Esophagus squamous epithelium (tissue), 4 donors: ENCODE data around the gene ODF2L.

ENCODE experiments used
- POLR2A ChIP-seq, 4 donors: fragments of 450-650 bp; IDR thresholded peaks; one replicate each; pipeline ENCODE4 v1.6.1; 2017; ENCODE audit warnings: antibody characterized with exemption in 4 of 4, mild to moderate bottlenecking in 4 of 4, moderate library complexity in 3 of 4
- TF ChIP-seq, protein P1 (sequence below), 6 experiments: fragments of 450-650 bp in 4 of 6; fragments of 200-600 bp in 2 of 6; sonication (generic) in 2 of 6; IDR thresholded peaks; one replicate each; pipeline ENCODE4 v1.5.1; 2016 to 2019; ENCODE audit warnings: antibody characterized with exemption in 6 of 6, mild to moderate bottlenecking in 4 of 6, moderate library complexity in 4 of 6

DNA sequence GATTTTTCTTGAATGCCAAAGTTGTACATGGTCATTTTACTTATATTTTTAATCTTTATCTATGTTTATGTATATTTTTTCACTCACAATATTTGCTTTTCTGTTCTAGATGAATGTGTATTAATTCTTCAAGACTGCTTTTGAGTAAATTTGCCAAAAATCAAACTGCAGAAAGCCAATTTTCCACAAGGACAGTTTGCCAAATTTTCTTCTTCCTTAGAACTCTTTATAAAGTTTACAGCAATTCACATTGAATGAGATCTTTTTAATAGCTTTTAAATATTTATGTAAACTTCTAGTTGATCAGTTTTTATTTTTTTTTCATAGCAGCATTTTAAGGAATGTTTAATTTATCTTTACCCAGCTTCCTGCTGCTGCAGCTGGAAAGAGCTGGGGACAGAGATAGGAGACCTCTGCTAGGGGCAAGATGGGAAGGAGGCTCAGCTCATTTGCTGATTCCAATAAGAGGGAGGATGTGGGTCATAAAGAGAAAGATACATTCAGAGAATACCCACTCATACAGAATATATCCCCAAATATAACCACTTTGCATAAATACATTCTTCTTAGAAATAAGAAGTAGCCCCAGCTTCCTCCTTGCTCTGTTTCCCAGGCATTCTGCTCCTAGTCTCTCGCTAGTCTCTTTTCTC, 93.0 kb downstream of the ODF2L start:
- TF ChIP-seq, protein P1, sequence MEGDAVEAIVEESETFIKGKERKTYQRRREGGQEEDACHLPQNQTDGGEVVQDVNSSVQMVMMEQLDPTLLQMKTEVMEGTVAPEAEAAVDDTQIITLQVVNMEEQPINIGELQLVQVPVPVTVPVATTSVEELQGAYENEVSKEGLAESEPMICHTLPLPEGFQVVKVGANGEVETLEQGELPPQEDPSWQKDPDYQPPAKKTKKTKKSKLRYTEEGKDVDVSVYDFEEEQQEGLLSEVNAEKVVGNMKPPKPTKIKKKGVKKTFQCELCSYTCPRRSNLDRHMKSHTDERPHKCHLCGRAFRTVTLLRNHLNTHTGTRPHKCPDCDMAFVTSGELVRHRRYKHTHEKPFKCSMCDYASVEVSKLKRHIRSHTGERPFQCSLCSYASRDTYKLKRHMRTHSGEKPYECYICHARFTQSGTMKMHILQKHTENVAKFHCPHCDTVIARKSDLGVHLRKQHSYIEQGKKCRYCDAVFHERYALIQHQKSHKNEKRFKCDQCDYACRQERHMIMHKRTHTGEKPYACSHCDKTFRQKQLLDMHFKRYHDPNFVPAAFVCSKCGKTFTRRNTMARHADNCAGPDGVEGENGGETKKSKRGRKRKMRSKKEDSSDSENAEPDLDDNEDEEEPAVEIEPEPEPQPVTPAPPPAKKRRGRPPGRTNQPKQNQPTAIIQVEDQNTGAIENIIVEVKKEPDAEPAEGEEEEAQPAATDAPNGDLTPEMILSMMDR (IDR thresholded peaks at IDR 0.05): no peak
- no peak for TF ChIP-seq POLR2A (IDR thresholded peaks at IDR 0.05)
